Kidney (tissue), 14 donors: ENCODE measurements around the gene ADRB2. TPM values are rescaled to one million over a fixed set of nuclear protein-coding genes. Genes with fewer than 3 reads are reported as not detected.

Source experiments
- DNase-seq, 5 donors: peaks; one replicate each; pipeline ENCODE4 v3.0.0-alpha.2; 2013 to 2020
- FAIRE-seq: peaks from 2 replicates; lab custom pipeline; 2012; peaks lifted over from hg19 to GRCh38; lab: Jason Lieb, UNC
- H3K27ac ChIP-seq, 2 donors: one replicate each; pipeline ENCODE4 v1.7.0; 2013; ENCODE audit warnings: low read depth in 2 of 2, low read length in 2 of 2, inconsistent platforms in 1 of 2
- H3K27me3 ChIP-seq: one replicate; pipeline ENCODE4 v1.7.1; 2013; ENCODE audit warnings: low read length, inconsistent platforms; ENCODE audit not compliant: control insufficient read depth, insufficient read depth
- H3K36me3 ChIP-seq, 3 donors: one replicate each; pipeline versions ENCODE4 v1.7.0 to v1.7.1; 2013; ENCODE audit warnings: low read length in 3 of 3, control low read depth in 1 of 3, inconsistent platforms in 1 of 3; ENCODE audit not compliant: insufficient read depth in 3 of 3, control insufficient read depth in 2 of 3
- H3K4me1 ChIP-seq, 3 donors: one replicate each; pipeline versions ENCODE4 v1.7.0 to v1.7.1; 2013; ENCODE audit warnings: low read length in 3 of 3, inconsistent platforms in 1 of 3, low read depth in 1 of 3; ENCODE audit not compliant: control insufficient read depth in 2 of 3, insufficient read depth in 2 of 3
- H3K4me3 ChIP-seq, 3 donors: one replicate each; pipeline versions ENCODE4 v1.7.0 to v1.8.1; 2013; ENCODE audit warnings: low read length in 3 of 3, control low read depth in 1 of 3, inconsistent platforms in 1 of 3
- H3K9ac ChIP-seq, 3 donors: one replicate each; pipeline versions ENCODE4 v1.7.0 to v1.7.1; 2013; ENCODE audit warnings: low read length in 3 of 3, control low read depth in 1 of 3, inconsistent platforms in 1 of 3
- H3K9me3 ChIP-seq, 3 donors: one replicate each; pipeline versions ENCODE4 v1.7.0 to v1.7.1; 2013; ENCODE audit warnings: low read length in 3 of 3, control low read depth in 1 of 3, inconsistent platforms in 1 of 3; ENCODE audit not compliant: control insufficient read depth in 2 of 3, insufficient read depth in 1 of 3
- CTCF ChIP-seq: IDR thresholded peaks from 3 replicates; pipeline ENCODE4 v1.5.1; 2012; ENCODE audit warnings: mild to moderate bottlenecking, moderate library complexity, borderline replicate concordance; ENCODE audit not compliant: insufficient read depth; ENCODE audit errors: extremely low read depth
- intact Hi-C: fragments of 100-400 bp; cut with DNase I; formaldehyde crosslinking; loops from one replicate; pipeline ENCODE4 v1.11.1; 2022
- polyA plus RNA-seq: library from polyadenylated mRNA; stranded (reverse); fragments of 350-450 nt; fragmentation: Illumina TruSeq; extraction: RNeasy Lipid Tissue Mini Kit (QIAGEN cat#74804); gene quantifications from one replicate; pipeline ENCODE4 v1.2.3, GENCODE V29; 2014; ENCODE audit warnings: low read depth, low replicate concordance; ENCODE audit not compliant: insufficient read depth
- total RNA-seq: library from RNA; stranded (reverse); fragmentation: NEBNext Ultra II Directional; extraction: Animal tissue kit (Norgen Biotek cat#: 25700); gene quantifications from one replicate; pipeline ENCODE4 v1.2.1, GENCODE V29; 2021
- donor health status: control.
- donor health status: control.
- donor health status: control.
- donor health status: control.
- donor health status: control.
- donor health status: DM: yes; HTN: yes; CAD: no.
- donor health status: Normal renal cell carcinoma (clear cell type).

ADRB2 gene
- total and polyA plus RNA-seq, 2 donors from 2014 or later = 0.92 to 5.0 TPM

- Histone ChIP-seq H3K27ac (no peak overlapping the region), H3K4me1 (peaks cover 0 to 3% (median 0%) of the 10 kb centered on the region in 3 donors), H3K9ac (no peak overlapping the region), H3K27me3 (no peaks in the 10 kb centered on the region), H3K9me3 (no peaks in the 10 kb centered on the region), H3K4me3 (no peak overlapping the region), H3K36me3 (no peaks in the 10 kb centered on the region)
- intact Hi-C loops = no loop called here
- DNase-seq (no peak), FAIRE-seq (no peak)
- TF ChIP-seq CTCF = no peak
Measured at GRCh38 chr5:148860599-148860998, 34.2 kb downstream of the ADRB2 start.

GRCh38 chr5:148861088-148861487 lies 34.7 kb downstream of the ADRB2 start:
- Histone ChIP-seq H3K9me3 (no peaks in the 10 kb centered on the region), H3K27me3 (no peaks in the 10 kb centered on the region), H3K36me3 (no peaks in the 10 kb centered on the region), H3K27ac (no peak overlapping the region), H3K9ac (no peak overlapping the region), H3K4me3 (no peak overlapping the region), H3K4me1 (peaks cover 0 to 3% (median 0%) of the 10 kb centered on the region in 3 donors)
- intact Hi-C loops = no loop called here
- FAIRE-seq = no peak
- no peak for TF ChIP-seq CTCF
- DNase-seq = no peak

- Histone ChIP-seq H3K4me3 (no peak overlapping the region), H3K27ac (no peak overlapping the region), H3K9me3 (no peaks in the 10 kb centered on the region), H3K27me3 (no peaks in the 10 kb centered on the region), H3K4me1 (peaks cover 0 to 3% (median 0%) of the 10 kb centered on the region in 3 donors), H3K36me3 (no peaks in the 10 kb centered on the region), H3K9ac (no peak overlapping the region)
- no peak for TF ChIP-seq CTCF
- FAIRE-seq (no peak), DNase-seq (no peak)
- intact Hi-C loops = no loop called here
Measured at GRCh38 chr5:148861696-148862095, 35.3 kb downstream of the ADRB2 start.
